ENCODE measurements around the gene POLRMT.

POLRMT gene

GRCh38 chr19:579842-580155 lies 53.5 kb downstream of the POLRMT start:
- Histone ChIP-seq H3K27ac (ENCODE audit: extremely low read depth, low read depth, low read length) (no peak overlapping the region), H3K9me3 (ENCODE audit: control insufficient read depth, insufficient read depth, low read depth, low read length) (no peaks in the 10 kb centered on the region), H3K4me3 (ENCODE audit: low read depth, low read length) (no peak overlapping the region), H3K4me1 (ENCODE audit: control insufficient read depth, insufficient read depth, low read length) (peaks cover 4% of the 10 kb centered on the region; the same call in 1 of the 2 replicates), H3K36me3 (ENCODE audit: control insufficient read depth in 2 of 2, insufficient read depth in 1 of 2, low read length in 2 of 2) (peaks cover 0 to 63% of the 10 kb centered on the region in 2 experiments; a peak in 2 of 3 replicates)
- TF ChIP-seq ZNF19 (tag by site-specific recombination; IDR thresholded peaks at IDR 0.05; ENCODE audit: low read depth) (no peak), GLI4 (tag by site-specific recombination; IDR thresholded peaks at IDR 0.05) (no peak), ZNF501 (tag by site-specific recombination; IDR thresholded peaks at IDR 0.05) (no peak), ZNF394 (tag by site-specific recombination; IDR thresholded peaks at IDR 0.05; ENCODE audit: borderline replicate concordance) (no peak), ZNF223 (tag by site-specific recombination; IDR thresholded peaks at IDR 0.05) (no peak), OSR2 (tag by site-specific recombination; IDR thresholded peaks at IDR 0.05) (no peak)
- ChIA-PET CTCF (no interaction called here), POLR2A (no interaction called here)

GRCh38 chr19:579111-579841 lies 54.1 kb downstream of the POLRMT start:
- Histone ChIP-seq H3K9me3 (ENCODE audit: control insufficient read depth, insufficient read depth, low read depth, low read length) (no peaks in the 10 kb centered on the region), H3K4me1 (ENCODE audit: control insufficient read depth, insufficient read depth, low read length) (peaks cover 7% of the 10 kb centered on the region), H3K36me3 (ENCODE audit: control insufficient read depth in 2 of 2, insufficient read depth in 1 of 2, low read length in 2 of 2) (peaks cover 0 to 63% of the 10 kb centered on the region in 2 experiments; a peak in 2 of 3 replicates), H3K4me3 (ENCODE audit: low read depth, low read length) (no peak overlapping the region), H3K27ac (ENCODE audit: extremely low read depth, low read depth, low read length) (no peak overlapping the region)
- TF ChIP-seq HOXA7 (CRISPR knock-in tag; IDR thresholded peaks at IDR 0.05; ENCODE audit: borderline replicate concordance) (no peak), EGR2 (tag by site-specific recombination; IDR thresholded peaks at IDR 0.05; ENCODE audit: low read depth) (no peak), ZNF10 (tag by site-specific recombination; IDR thresholded peaks at IDR 0.05) (peak; percentile 56; the same call in 1 of the 2 replicates), ZNF558 (tag by site-specific recombination; IDR thresholded peaks at IDR 0.05) (no peak), ZNF561 (tag by site-specific recombination; IDR thresholded peaks at IDR 0.05; ENCODE audit: borderline replicate concordance) (no peak), ZNF140 (tag by site-specific recombination; IDR thresholded peaks at IDR 0.05) (no peak), ZSCAN5A (tag by site-specific recombination; IDR thresholded peaks at IDR 0.05) (no peak), ZNF837 (tag by site-specific recombination; IDR thresholded peaks at IDR 0.05) (no peak)
- POLR2A ChIA-PET, result interaction anchor here (0.8 kb wide), 1 partner anchor 47 kb away, joined by 3 read pairs; no protein-coding TSS in a partner anchor
- CTCF ChIA-PET, result interaction anchor here (0.6 to 0.7 kb wide), 2 partner anchors 9 to 13 kb away, joined by 3 to 4 read pairs; no protein-coding TSS in a partner anchor

GRCh38 chr19:577439-578392 lies 55.6 kb downstream of the POLRMT start:
- peaks cover 7% of the 10 kb centered on the region for H3K4me1 ChIP-seq (ENCODE audit: control insufficient read depth, insufficient read depth, low read length)
- no peak overlapping the region for H3K27ac ChIP-seq (ENCODE audit: extremely low read depth, low read depth, low read length)
- no peak for TF ChIP-seq BCL11A (tag by site-specific recombination; IDR thresholded peaks at IDR 0.05; ENCODE audit: low read depth)
- peak; percentile 52 for TF ChIP-seq ZFHX2 (tag by site-specific recombination; conservative IDR thresholded peaks at IDR 0.05)
- TF ChIP-seq ZNF10 (tag by site-specific recombination; IDR thresholded peaks at IDR 0.05), result peak; percentile 78
- TF ChIP-seq ZSCAN30 (tag by site-specific recombination; IDR thresholded peaks at IDR 0.05), result no peak
- peak; percentile 26; the same call in 1 of the 2 replicates for TF ChIP-seq EGR2 (tag by site-specific recombination; IDR thresholded peaks at IDR 0.05; ENCODE audit: low read depth)
- 0 out of 2 replicates have a peak, but pooled peaks have one; percentile 8 for TF ChIP-seq HIC1 (tag by site-specific recombination; IDR thresholded peaks at IDR 0.05)
- no peak for TF ChIP-seq ZNF398 (tag by site-specific recombination; IDR thresholded peaks at IDR 0.05)
- no peaks in the 10 kb centered on the region for H3K9me3 ChIP-seq (ENCODE audit: control insufficient read depth, insufficient read depth, low read depth, low read length)
- H3K4me3 ChIP-seq (ENCODE audit: low read depth, low read length), result no peak overlapping the region
- H3K36me3 ChIP-seq (ENCODE audit: control insufficient read depth in 2 of 2, insufficient read depth in 1 of 2, low read length in 2 of 2), result peaks cover 0 to 54% of the 10 kb centered on the region in 2 experiments; a peak in 2 of 3 replicates
- ChIA-PET CTCF (no interaction called here), POLR2A (no interaction called here)
